K562 (cell line): Measurements from ENCODE around the gene MAPRE2. TPM values are rescaled to one million over a fixed set of nuclear protein-coding genes. Genes with fewer than 3 reads are reported as not detected.
A peak's percentile ranks its signal among the peaks of the same experiment; 100 is the strongest.

Experiments used
- ELK1 ChIP-seq: sonication (generic); formaldehyde crosslinking; IDR thresholded peaks from 2 replicates; pipeline ENCODE4 v1.8.1; 2022; ENCODE audit warnings: missing genetic modification reagents
- IRF1 ChIP-seq: sonication (generic); formaldehyde crosslinking; IDR thresholded peaks from 2 replicates; pipeline ENCODE4 v1.8.0; 2022; ENCODE audit warnings: missing genetic modification reagents, mild to moderate bottlenecking, borderline replicate concordance
- MYC ChIP-seq, 2 experiments: fragments of 250-450 bp in 1 of 2; sonication (Bioruptor Pico) in 1 of 2; IDR thresholded peaks; 2 replicates each; pipeline versions ENCODE4 v1.5.1 to v1.6.1; 2012 to 2021; ENCODE audit warnings: low read depth in 2 of 2, borderline replicate concordance in 1 of 2, improper control_type of control experiment in 1 of 2, low read length in 1 of 2, mild to moderate bottlenecking in 1 of 2, moderate library complexity in 1 of 2
- PML ChIP-seq: IDR thresholded peaks from 2 replicates; pipeline ENCODE4 v1.6.1; 2012; ENCODE audit warnings: low read length, inconsistent platforms
- SNAPC5 ChIP-seq: fragments of 250-450 bp; sonication (Bioruptor Pico); IDR thresholded peaks from 2 replicates; pipeline ENCODE4 v1.8.0; 2021; ENCODE audit warnings: moderate library complexity, mild to moderate bottlenecking, inconsistent platforms
- polyA plus RNA-seq, 8 experiments: library from polyadenylated mRNA; depleted of rRNA in 4 of 8; stranded (reverse) in 5 of 8; unstranded in 3 of 8; fragments of >200 nt; fragmentation: Nextera tagmentation in 2 of 8; fragmentation: Illumina TruSeq in 1 of 8; extraction: Ambion mirVana in 2 of 8; extraction: Trizol in 1 of 8; gene quantifications; 2 replicates each; pipeline versions ENCODE4 v1.2.1 to v1.2.3, GENCODE V29; 2011 to 2014; ENCODE audit warnings: inconsistent platforms in 1 of 8, missing spikeins in 1 of 8
- total RNA-seq, 7 experiments: library from RNA; depleted of rRNA in 6 of 7; stranded (reverse); fragments of >200 nt in 6 of 7; fragmentation: Illumina TruSeq in 2 of 7; extraction: Trizol in 2 of 7; gene quantifications; 2 replicates each; pipeline versions ENCODE4 v1.2.1 to v1.2.3, GENCODE V29; 2011 to 2021; ENCODE audit warnings: low replicate concordance in 1 of 7
- TF ChIP-seq, protein P1 (sequence below), 3 experiments: fragments of 200-800 bp in 1 of 3; sonication (Bioruptor generic) in 1 of 3; sonication (generic) in 1 of 3; formaldehyde crosslinking in 1 of 3; IDR thresholded peaks; 2 replicates each; pipeline versions ENCODE4 v1.6.1 to v1.8.0; 2016 to 2022; ENCODE audit warnings: mild to moderate bottlenecking in 2 of 3, missing compliant biosample characterization in 2 of 3, missing genetic modification characterization in 2 of 3, missing genetic modification reagents in 1 of 3

The MAPRE2 gene
- total and polyA plus RNA-seq, 9 of the 15 experiments (the other 6 are each of a cell fraction or from before 2014, with no cell fraction given), result 32.3 to 70.7 (median 40.7) TPM

GRCh38 chr18:35041815-35042387 is 688 bp downstream of the MAPRE2 start (continued):
- TF ChIP-seq, protein P1, sequence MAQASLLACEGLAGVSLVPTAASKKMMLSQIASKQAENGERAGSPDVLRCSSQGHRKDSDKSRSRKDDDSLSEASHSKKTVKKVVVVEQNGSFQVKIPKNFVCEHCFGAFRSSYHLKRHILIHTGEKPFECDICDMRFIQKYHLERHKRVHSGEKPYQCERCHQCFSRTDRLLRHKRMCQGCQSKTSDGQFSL (CRISPR knock-in tag; IDR thresholded peaks at IDR 0.05), result no peak
- TF ChIP-seq, protein P1 (tag; IDR thresholded peaks at IDR 0.05), result no peak
- TF ChIP-seq IRF1 (CRISPR knock-in tag) (no peak), SNAPC5 (CRISPR knock-in tag) (no peak), ELK1 (CRISPR knock-in tag) (no peak), MYC (IDR thresholded peaks at IDR 0.05; ENCODE audit: low read depth, low read length) (no peak), MYC (CRISPR knock-in tag; IDR thresholded peaks at IDR 0.05; ENCODE audit: borderline replicate concordance, low read depth) (0 out of 2 replicates have a peak, but pooled peaks have one; percentile 13), PML (no peak)
- TF ChIP-seq, all 486 proteins: peak for 10
